K562 (cell line): ENCODE results near the gene C3AR1. TPM values are rescaled to one million over a fixed set of nuclear protein-coding genes. Genes with fewer than 3 reads are reported as not detected.

Experiments
- ATF6 ChIP-seq: sonication (generic); formaldehyde crosslinking; IDR thresholded peaks from 2 replicates; pipeline ENCODE4 v1.4.0; 2020; ENCODE audit warnings: mild to moderate bottlenecking, missing genetic modification reagents
- CBFA2T3 ChIP-seq: fragments of 450-650 bp; IDR thresholded peaks from 2 replicates; pipeline ENCODE4 v1.6.1; 2017
- DLX4 ChIP-seq: fragments of 250-450 bp; sonication (Bioruptor Pico); IDR thresholded peaks from 2 replicates; pipeline ENCODE4 v1.6.1; 2021; ENCODE audit warnings: mild to moderate bottlenecking
- FOSL1 ChIP-seq: fragments of 200-800 bp; sonication (Bioruptor generic); conservative IDR thresholded peaks from 2 replicates; pipeline ENCODE4 v1.6.1; 2016; ENCODE audit warnings: missing genetic modification characterization, missing compliant biosample characterization
- GTF2E2 ChIP-seq: fragments of 200-800 bp; sonication (Bioruptor generic); IDR thresholded peaks from 2 replicates; pipeline ENCODE4 v1.6.1; 2016; ENCODE audit warnings: missing genetic modification characterization, missing compliant biosample characterization
- MAZ ChIP-seq, 2 experiments: fragments of 450-650 bp in 1 of 2; sonication (generic) in 1 of 2; formaldehyde crosslinking; IDR thresholded peaks in 1 of 2; conservative IDR thresholded peaks in 1 of 2; 2 replicates each; pipeline versions ENCODE4 v1.4.0 to v1.5.0; 2020; ENCODE audit warnings: mild to moderate bottlenecking in 1 of 2, missing genetic modification reagents in 1 of 2
- NCOR1 ChIP-seq: fragments of 450-650 bp; IDR thresholded peaks from 2 replicates; pipeline ENCODE4 v1.6.1; 2016; ENCODE audit warnings: mild to moderate bottlenecking, moderate library complexity
- SP1 ChIP-seq: sonication (generic); formaldehyde crosslinking; IDR thresholded peaks from 2 replicates; pipeline ENCODE4 v1.8.1; 2022; ENCODE audit warnings: mild to moderate bottlenecking, missing genetic modification reagents
- STAG1 ChIP-seq: sonication (generic); formaldehyde crosslinking; IDR thresholded peaks from 2 replicates; pipeline ENCODE4 v1.5.0; 2020; ENCODE audit warnings: missing genetic modification reagents, borderline replicate concordance
- TCF3 ChIP-seq: sonication (generic); formaldehyde crosslinking; IDR thresholded peaks from 2 replicates; pipeline ENCODE4 v1.4.0; 2020; ENCODE audit warnings: mild to moderate bottlenecking, missing genetic modification reagents
- ZNF740 ChIP-seq, 3 experiments: fragments of 200-800 bp in 1 of 3; sonication (Bioruptor generic) in 1 of 3; sonication (generic) in 1 of 3; formaldehyde crosslinking in 1 of 3; IDR thresholded peaks; 2 replicates each; pipeline versions ENCODE4 v1.6.1 to v1.8.0; 2016 to 2022; ENCODE audit warnings: mild to moderate bottlenecking in 2 of 3, missing compliant biosample characterization in 2 of 3, missing genetic modification characterization in 2 of 3, missing genetic modification reagents in 1 of 3
- polyA plus RNA-seq, 8 experiments: library from polyadenylated mRNA; depleted of rRNA in 4 of 8; stranded (reverse) in 5 of 8; unstranded in 3 of 8; fragments of >200 nt; fragmentation: Nextera tagmentation in 2 of 8; fragmentation: Illumina TruSeq in 1 of 8; extraction: Ambion mirVana in 2 of 8; extraction: Trizol in 1 of 8; gene quantifications; 2 replicates each; pipeline versions ENCODE4 v1.2.1 to v1.2.3, GENCODE V29; 2011 to 2014; ENCODE audit warnings: inconsistent platforms in 1 of 8, missing spikeins in 1 of 8
- total RNA-seq, 7 experiments: library from RNA; depleted of rRNA in 6 of 7; stranded (reverse); fragments of >200 nt in 6 of 7; fragmentation: Illumina TruSeq in 2 of 7; extraction: Trizol in 2 of 7; gene quantifications; 2 replicates each; pipeline versions ENCODE4 v1.2.1 to v1.2.3, GENCODE V29; 2011 to 2021; ENCODE audit warnings: low replicate concordance in 1 of 7
- TF ChIP-seq, protein P1 (sequence below): IDR thresholded peaks from 2 replicates; pipeline ENCODE4 v1.6.1; 2011; ENCODE audit not compliant: insufficient read length; ENCODE audit errors: extremely low read depth
- TF ChIP-seq, protein P2 (sequence below), 2 experiments: fragments of 450-650 bp in 1 of 2; sonication (generic) in 1 of 2; formaldehyde crosslinking in 1 of 2; IDR thresholded peaks in 1 of 2; conservative IDR thresholded peaks in 1 of 2; 2 replicates each; pipeline versions ENCODE4 v1.6.1 to v1.8.1; 2016 to 2023; ENCODE audit warnings: mild to moderate bottlenecking in 2 of 2, moderate library complexity in 2 of 2, inconsistent platforms in 1 of 2, missing genetic modification reagents in 1 of 2

C3AR1 gene
- total and polyA plus RNA-seq, 9 of the 15 experiments (the other 6 are each of a cell fraction or from before 2014, with no cell fraction given): 2.2 to 12.9 (median 5.3) TPM

DNA sequence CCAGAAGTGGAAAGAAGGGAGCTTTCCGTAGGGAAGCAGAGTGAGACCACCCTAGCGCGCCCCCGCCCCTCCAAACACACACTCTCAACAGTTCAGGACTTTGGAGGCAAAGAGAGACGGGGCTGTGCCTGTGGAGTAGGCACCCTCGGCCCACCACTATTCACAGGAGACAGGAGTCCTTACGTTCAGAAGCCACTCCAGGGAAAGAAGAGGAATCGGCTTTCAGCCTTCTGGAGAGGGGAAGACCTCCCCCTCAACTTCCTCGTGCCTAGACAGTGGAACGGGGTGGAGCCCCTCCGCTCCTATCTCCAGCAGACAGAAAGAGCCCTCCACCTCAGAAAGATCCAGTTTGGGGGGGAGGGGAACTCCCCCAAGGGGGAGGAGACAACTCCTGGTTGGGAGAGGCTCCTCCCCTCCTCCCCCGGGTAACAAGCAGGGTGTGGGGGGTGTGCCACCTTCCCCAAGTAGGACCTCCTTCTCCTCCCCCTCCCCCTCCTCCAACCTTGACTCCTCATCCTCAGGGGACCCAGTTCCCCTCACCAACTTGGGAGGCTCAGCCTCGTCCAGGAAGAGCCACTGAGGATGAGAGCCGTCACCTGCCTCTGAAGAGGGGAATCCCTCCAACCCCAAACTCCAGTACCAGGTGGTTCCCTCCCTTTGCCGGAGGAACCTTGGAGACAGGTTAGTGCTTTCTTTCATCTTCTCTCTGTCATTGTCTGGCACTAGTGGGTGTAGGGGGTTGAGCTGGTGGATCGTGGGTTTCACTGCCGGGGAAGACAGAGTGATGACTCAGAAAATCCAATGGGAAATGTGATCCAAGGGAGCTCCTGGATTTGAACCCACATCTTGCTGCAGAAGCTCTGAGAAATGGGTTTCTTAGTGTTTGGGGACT, 32.8 kb downstream of the C3AR1 start (continued):
- TF ChIP-seq ATF6 (CRISPR knock-in tag) (no peak), NCOR1 (peak; percentile 51; the same call in 1 of the 2 replicates), ZNF740 (CRISPR knock-in tag; IDR thresholded peaks at IDR 0.05) (peak; percentile 61; the same call in 1 of the 2 replicates), ZNF740 (tag; IDR thresholded peaks at IDR 0.05) (peak in 1 of 2 experiments; percentile 80; a peak in 2 of 4 replicates), FOSL1 (peak; percentile 43; the same call in 1 of the 2 replicates), STAG1 (CRISPR knock-in tag) (no peak), MAZ (CRISPR knock-in tag; conservative IDR thresholded peaks at IDR 0.05 in 1 of 2, IDR thresholded peaks at IDR 0.05 in 1 of 2) (peak in 1 of 2 experiments; percentile 64; a peak in 1 of 4 replicates), SP1 (CRISPR knock-in tag) (peak; percentile 56; the same call in 1 of the 2 replicates), DLX4 (CRISPR knock-in tag) (no peak), CBFA2T3 (peak; percentile 74), GTF2E2 (tag) (0 out of 2 replicates have a peak, but pooled peaks have one; percentile 18), TCF3 (CRISPR knock-in tag) (0 out of 2 replicates have a peak, but pooled peaks have one; percentile 33)
- TF ChIP-seq, protein P1, sequence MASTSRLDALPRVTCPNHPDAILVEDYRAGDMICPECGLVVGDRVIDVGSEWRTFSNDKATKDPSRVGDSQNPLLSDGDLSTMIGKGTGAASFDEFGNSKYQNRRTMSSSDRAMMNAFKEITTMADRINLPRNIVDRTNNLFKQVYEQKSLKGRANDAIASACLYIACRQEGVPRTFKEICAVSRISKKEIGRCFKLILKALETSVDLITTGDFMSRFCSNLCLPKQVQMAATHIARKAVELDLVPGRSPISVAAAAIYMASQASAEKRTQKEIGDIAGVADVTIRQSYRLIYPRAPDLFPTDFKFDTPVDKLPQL: peak; percentile 23
- TF ChIP-seq, protein P2, sequence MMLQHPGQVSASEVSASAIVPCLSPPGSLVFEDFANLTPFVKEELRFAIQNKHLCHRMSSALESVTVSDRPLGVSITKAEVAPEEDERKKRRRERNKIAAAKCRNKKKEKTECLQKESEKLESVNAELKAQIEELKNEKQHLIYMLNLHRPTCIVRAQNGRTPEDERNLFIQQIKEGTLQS (IDR thresholded peaks at IDR 0.05): peak; percentile 46
- TF ChIP-seq, protein P2 (CRISPR knock-in tag; conservative IDR thresholded peaks at IDR 0.05): no peak
- TF ChIP-seq, all 486 proteins: peak for 30
